ENCODE measurements around the gene TEX51.

TEX51 gene

GRCh38 chr2:126883666-126884040 is 15.0 kb upstream of the TEX51 start:
- TF ChIP-seq ZNF274 (IDR thresholded peaks at IDR 0.05; ENCODE audit: low read depth, low read length), result no peak
- no peak overlapping the region for H3K4me3 ChIP-seq (ENCODE audit: low read length)

- no peak for TF ChIP-seq ZNF274 (IDR thresholded peaks at IDR 0.05; ENCODE audit: low read depth, low read length)
- no peak overlapping the region for H3K4me3 ChIP-seq (ENCODE audit: low read length)
These were observed 13.6 kb upstream of the TEX51 start for GRCh38 chr2:126884861-126885750.

GRCh38 chr2:126885751-126886210 is 12.9 kb upstream of the TEX51 start:
- no peak overlapping the region for H3K4me3 ChIP-seq (ENCODE audit: low read length)
- no peak for TF ChIP-seq ZNF274 (IDR thresholded peaks at IDR 0.05; ENCODE audit: low read depth, low read length)

- no peak for TF ChIP-seq ZNF274 (IDR thresholded peaks at IDR 0.05; ENCODE audit: low read depth, low read length)
- H3K4me3 ChIP-seq (ENCODE audit: low read length), result no peak overlapping the region
These were observed 12.3 kb upstream of the TEX51 start for GRCh38 chr2:126886211-126886915.

- TF ChIP-seq ZNF274 (IDR thresholded peaks at IDR 0.05; ENCODE audit: low read depth, low read length), result no peak
- no peak overlapping the region for H3K4me3 ChIP-seq (ENCODE audit: low read length)
These were observed 11.8 kb upstream of the TEX51 start for GRCh38 chr2:126886916-126887280.

- no peak for TF ChIP-seq ZNF274 (IDR thresholded peaks at IDR 0.05; ENCODE audit: low read depth, low read length)
- H3K4me3 ChIP-seq (ENCODE audit: low read length), result no peak overlapping the region
These were observed 11.2 kb upstream of the TEX51 start for GRCh38 chr2:126887506-126887905.

- H3K4me3 ChIP-seq (ENCODE audit: low read length), result no peak overlapping the region
- TF ChIP-seq ZNF274 (IDR thresholded peaks at IDR 0.05; ENCODE audit: low read depth, low read length), result no peak
These were observed 10.6 kb upstream of the TEX51 start for GRCh38 chr2:126888046-126888445.

- no peak for TF ChIP-seq ZNF274 (IDR thresholded peaks at IDR 0.05; ENCODE audit: low read depth, low read length)
- no peak overlapping the region for H3K4me3 ChIP-seq (ENCODE audit: low read length)
These were observed 9.6 kb upstream of the TEX51 start for GRCh38 chr2:126889071-126889470.

GRCh38 chr2:126889496-126890135 is 9.1 kb upstream of the TEX51 start:
- no peak for TF ChIP-seq ZNF274 (IDR thresholded peaks at IDR 0.05; ENCODE audit: low read depth, low read length)
- H3K4me3 ChIP-seq (ENCODE audit: low read length), result no peak overlapping the region

- TF ChIP-seq ZNF274 (IDR thresholded peaks at IDR 0.05; ENCODE audit: low read depth, low read length), result no peak
- H3K4me3 ChIP-seq (ENCODE audit: low read length), result no peak overlapping the region
These were observed 8.6 kb upstream of the TEX51 start for GRCh38 chr2:126890136-126890510.

- H3K4me3 ChIP-seq (ENCODE audit: low read length), result no peak overlapping the region
- TF ChIP-seq ZNF274 (IDR thresholded peaks at IDR 0.05; ENCODE audit: low read depth, low read length), result no peak
These were observed 7.9 kb upstream of the TEX51 start for GRCh38 chr2:126890551-126891450.

GRCh38 chr2:126891681-126892500 is 6.8 kb upstream of the TEX51 start:
- TF ChIP-seq ZNF274 (IDR thresholded peaks at IDR 0.05; ENCODE audit: low read depth, low read length), result no peak
- H3K4me3 ChIP-seq (ENCODE audit: low read length), result no peak overlapping the region

GRCh38 chr2:126893153-126893552 is 5.5 kb upstream of the TEX51 start:
- no peak overlapping the region for H3K4me3 ChIP-seq (ENCODE audit: low read length)
- TF ChIP-seq ZNF274 (IDR thresholded peaks at IDR 0.05; ENCODE audit: low read depth, low read length), result no peak
